Measurements from ENCODE around the gene LYAR. TPM values are rescaled to one million over a fixed set of nuclear protein-coding genes. Genes with fewer than 3 reads are reported as not detected.

LYAR gene
- total RNA-seq = 10 to 100 TPM; 47.4 to 49.8 TPM

GRCh38 chr4:4289941-4290850 is at the start of gene LYAR, which contains the start of gene ZBTB49:
Gene LYAR (minus strand): TSS chr4:4290154. CDS start chr4:4283742, 6,412 bp downstream.
Gene ZBTB49 (plus strand): TSS chr4:4290251. CDS start chr4:4299946, 9,695 bp downstream.
- POLR2A ChIA-PET = interaction anchor here (0.6 to 3.1 kb wide), 13 partner anchors 13 to 334 kb away, joined by 3 to 30 read pairs (median 3); partner anchors contain the start of gene TMEM128
- DNase-seq = peak; percentile 97
- no peaks in the 10 kb centered on the region for H3K9me3 Mint-ChIP-seq
- CTCF ChIA-PET = interaction anchor here (1.6 kb wide), 1 partner anchor 30 kb away, joined by 5 read pairs; no protein-coding TSS in a partner anchor
- H3K27me3 Mint-ChIP-seq = no peaks in the 10 kb centered on the region
- H3K27ac Mint-ChIP-seq = peak within 1 kb of the TSS; percentile 83
- H3K36me3 Mint-ChIP-seq (ENCODE audit: low read depth) = peaks cover 24% of the 10 kb centered on the region
- H3K4me1 Mint-ChIP-seq = peaks cover 42% of the 10 kb centered on the region
- H3K4me3 Mint-ChIP-seq = peak within 1 kb of the TSS; percentile 97

DNA sequence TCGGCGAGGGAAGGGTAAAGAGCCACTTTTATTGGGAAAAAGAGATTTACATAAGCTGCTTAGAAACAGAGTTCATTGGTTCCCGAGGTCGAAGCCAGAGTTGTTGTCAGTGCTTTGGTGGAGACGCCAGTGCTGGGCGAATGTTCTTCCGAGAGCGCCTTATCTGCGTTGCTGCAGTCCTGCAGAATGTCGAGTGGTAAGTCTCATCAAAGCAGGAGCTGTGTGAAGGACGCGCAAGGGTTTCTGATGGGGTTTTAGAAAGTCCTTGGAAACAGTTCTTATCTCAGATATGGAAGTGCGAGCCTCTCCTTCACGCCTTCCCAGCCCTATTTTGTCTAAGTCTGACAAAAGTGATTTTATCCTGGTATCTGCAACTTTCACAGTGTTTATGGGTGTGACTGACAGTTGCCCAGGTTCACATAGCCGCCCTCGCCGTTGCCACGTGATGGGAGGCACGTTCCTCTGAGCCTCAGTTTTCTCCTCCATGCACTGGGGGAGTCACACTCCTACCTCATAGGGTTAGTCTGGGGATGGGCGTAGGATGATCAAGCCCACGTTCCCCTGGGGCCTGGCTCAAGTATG is 49.6 kb upstream of the LYAR start:
- ChIA-PET POLR2A (no interaction called here), CTCF (interaction anchor here (0.8 to 1.1 kb wide), 2 partner anchors 12 to 79 kb away, joined by 3 read pairs; no protein-coding TSS in a partner anchor)
- no peak for DNase-seq
- Mint-ChIP-seq H3K4me3 (no peak overlapping the region), H3K9me3 (no peaks in the 10 kb centered on the region), H3K4me1 (peaks cover 2% of the 10 kb centered on the region), H3K27me3 (peaks cover 3% of the 10 kb centered on the region), H3K36me3 (ENCODE audit: low read depth) (no peaks in the 10 kb centered on the region), H3K27ac (no peak overlapping the region)

DNA sequence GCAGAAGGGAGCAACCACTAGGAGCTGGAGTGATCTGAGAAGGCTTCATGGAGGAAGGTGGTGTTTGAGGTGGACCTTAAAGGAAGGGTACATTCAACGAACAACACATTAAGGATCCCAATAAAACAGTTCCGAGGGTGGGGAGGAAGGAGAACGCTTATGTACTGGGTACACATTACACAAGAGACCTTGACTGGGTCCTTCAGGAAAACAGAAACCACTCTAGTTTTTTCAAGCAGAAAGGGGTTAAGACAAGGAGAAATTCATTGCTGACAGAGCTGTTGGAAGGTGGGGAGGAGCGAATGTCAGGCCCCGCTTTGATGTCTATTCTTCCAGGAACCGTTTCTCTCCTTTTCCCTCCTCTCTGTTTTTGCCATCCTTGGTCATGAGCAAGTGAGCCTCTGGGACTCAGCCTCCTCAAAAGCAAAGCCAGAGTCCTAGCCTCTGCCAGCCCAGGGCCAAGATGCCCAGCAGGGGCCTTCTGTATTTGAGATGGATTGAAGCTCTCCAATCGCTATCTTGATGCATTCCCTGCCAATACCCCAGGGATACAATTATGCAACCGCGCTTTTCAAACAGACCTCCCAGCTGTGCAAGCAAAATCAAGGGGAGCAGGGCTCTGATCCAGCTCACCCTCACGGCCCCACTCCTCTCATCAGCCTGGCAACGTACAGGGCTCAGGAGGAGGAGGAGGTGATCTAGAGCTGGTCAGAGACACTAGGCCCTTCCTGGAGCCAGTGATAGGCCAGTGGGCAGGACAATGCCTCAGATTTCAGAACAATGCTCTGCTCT is 48.5 kb upstream of the LYAR start:
- peaks cover 3% of the 10 kb centered on the region for H3K27me3 Mint-ChIP-seq
- no peaks in the 10 kb centered on the region for H3K9me3 Mint-ChIP-seq
- DNase-seq = no peak
- H3K27ac Mint-ChIP-seq = no peak overlapping the region
- no peak overlapping the region for H3K4me3 Mint-ChIP-seq
- peaks cover 2% of the 10 kb centered on the region for H3K4me1 Mint-ChIP-seq
- ChIA-PET CTCF (interaction anchor here (4.2 to 6.0 kb wide), 2 partner anchors 79 to 87 kb away, joined by 36 to 62 read pairs; no protein-coding TSS in a partner anchor), POLR2A (interaction anchor here (0.8 to 1.6 kb wide), 3 partner anchors 72 to 90 kb away, joined by 3 to 4 read pairs (median 3); no protein-coding TSS in a partner anchor)
- H3K36me3 Mint-ChIP-seq (ENCODE audit: low read depth) = no peaks in the 10 kb centered on the region

- Mint-ChIP-seq H3K4me1 (peaks cover 2% of the 10 kb centered on the region), H3K9me3 (no peaks in the 10 kb centered on the region), H3K27ac (no peak overlapping the region), H3K4me3 (no peak overlapping the region), H3K27me3 (peaks cover 3% of the 10 kb centered on the region), H3K36me3 (ENCODE audit: low read depth) (no peaks in the 10 kb centered on the region)
- POLR2A ChIA-PET = no interaction called here
- peak; percentile 85 for DNase-seq
- CTCF ChIA-PET = interaction anchor here (4.2 to 6.0 kb wide), 2 partner anchors 75 to 84 kb away, joined by 36 to 62 read pairs; no protein-coding TSS in a partner anchor
Measured at GRCh38 chr4:4334798-4335520, 45.0 kb upstream of the LYAR start.

GRCh38 chr4:4333265-4333706 is 43.3 kb upstream of the LYAR start:
- H3K9me3 Mint-ChIP-seq = no peaks in the 10 kb centered on the region

GRCh38 chr4:4332529-4332928 is 42.6 kb upstream of the LYAR start:
- Mint-ChIP-seq H3K9me3 (no peaks in the 10 kb centered on the region), H3K4me1 (peaks cover 2% of the 10 kb centered on the region), H3K27ac (no peak overlapping the region), H3K36me3 (ENCODE audit: low read depth) (no peaks in the 10 kb centered on the region), H3K4me3 (no peak overlapping the region), H3K27me3 (peaks cover 3% of the 10 kb centered on the region)
- POLR2A ChIA-PET = interaction anchor here (1.5 to 1.9 kb wide), 5 partner anchors 45 to 84 kb away, joined by 3 to 9 read pairs (median 5); partner anchors contain the start of gene TMEM128
- no peak for DNase-seq
- CTCF ChIA-PET = interaction anchor here (1.1 to 6.0 kb wide), 6 partner anchors 17 to 83 kb away, joined by 3 to 62 read pairs (median 7); no protein-coding TSS in a partner anchor

More at GRCh38 chr4:4333265-4333706, 43.3 kb upstream of the LYAR start:
- Mint-ChIP-seq H3K36me3 (ENCODE audit: low read depth) (no peaks in the 10 kb centered on the region), H3K4me3 (no peak overlapping the region), H3K4me1 (peaks cover 2% of the 10 kb centered on the region), H3K27me3 (peaks cover 3% of the 10 kb centered on the region), H3K27ac (no peak overlapping the region)
- DNase-seq = no peak
- ChIA-PET CTCF (interaction anchor here (0.8 to 6.0 kb wide), 6 partner anchors 49 to 113 kb away, joined by 3 to 62 read pairs (median 6); partner anchors contain the start of gene TMEM128), POLR2A (interaction anchor here (1.6 to 1.9 kb wide), 3 partner anchors 73 to 85 kb away, joined by 3 to 9 read pairs (median 6); partner anchors contain the start of gene TMEM128)

GRCh38 chr4:4330794-4331193 is 40.8 kb upstream of the LYAR start:
- ChIA-PET POLR2A (interaction anchor here (1.0 to 1.7 kb wide), 4 partner anchors 43 to 83 kb away, joined by 3 to 5 read pairs (median 3); partner anchors contain the start of gene TMEM128), CTCF (interaction anchor here (0.8 to 3.5 kb wide), 4 partner anchors 15 to 79 kb away, joined by 4 to 15 read pairs (median 8); no protein-coding TSS in a partner anchor)
- Mint-ChIP-seq H3K27ac (no peak overlapping the region), H3K4me1 (peaks cover 2% of the 10 kb centered on the region), H3K27me3 (no peaks in the 10 kb centered on the region), H3K4me3 (no peak overlapping the region), H3K36me3 (ENCODE audit: low read depth) (no peaks in the 10 kb centered on the region), H3K9me3 (no peaks in the 10 kb centered on the region)
- DNase-seq = no peak

GRCh38 chr4:4329496-4329895 is 39.5 kb upstream of the LYAR start:
- DNase-seq = no peak
- no peaks in the 10 kb centered on the region for H3K27me3 Mint-ChIP-seq
- H3K36me3 Mint-ChIP-seq (ENCODE audit: low read depth) = no peaks in the 10 kb centered on the region
- ChIA-PET POLR2A (no interaction called here), CTCF (no interaction called here)
- H3K27ac Mint-ChIP-seq = no peak overlapping the region
- no peaks in the 10 kb centered on the region for H3K9me3 Mint-ChIP-seq
- no peaks in the 10 kb centered on the region for H3K4me1 Mint-ChIP-seq
- no peak overlapping the region for H3K4me3 Mint-ChIP-seq

GRCh38 chr4:4328840-4329239 is 38.9 kb upstream of the LYAR start:
- CTCF ChIA-PET = no interaction called here

DNA sequence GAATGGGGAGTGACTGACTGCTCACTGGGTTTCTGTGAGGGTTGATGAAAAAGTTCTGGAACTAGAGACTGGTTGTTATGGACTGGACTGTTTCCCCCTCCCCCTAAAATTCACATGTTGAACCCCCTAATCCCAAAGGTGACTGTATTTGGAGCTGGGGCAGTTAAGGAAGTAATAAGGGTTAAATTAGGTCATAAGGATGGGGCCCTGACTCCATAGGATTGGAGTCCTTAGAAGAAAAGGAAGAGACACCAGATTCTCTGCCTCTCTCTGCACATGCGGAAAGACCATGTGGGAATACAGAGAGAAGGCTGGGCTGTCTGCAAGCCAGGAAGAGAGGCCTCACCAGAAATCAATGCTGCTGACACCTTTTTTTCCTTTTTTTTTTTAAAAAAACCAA is 38.3 kb upstream of the LYAR start:
- CTCF ChIA-PET = interaction anchor here (0.8 to 0.9 kb wide), 2 partner anchors 42 to 76 kb away, joined by 3 read pairs; no protein-coding TSS in a partner anchor
- no peaks in the 10 kb centered on the region for H3K9me3 Mint-ChIP-seq
- H3K36me3 Mint-ChIP-seq (ENCODE audit: low read depth) = no peaks in the 10 kb centered on the region
- H3K27ac Mint-ChIP-seq = no peak overlapping the region
- no peak overlapping the region for H3K4me3 Mint-ChIP-seq
- POLR2A ChIA-PET = no interaction called here
- no peak for DNase-seq
- no peaks in the 10 kb centered on the region for H3K27me3 Mint-ChIP-seq
- H3K4me1 Mint-ChIP-seq = no peaks in the 10 kb centered on the region

More at GRCh38 chr4:4328840-4329239, 38.9 kb upstream of the LYAR start:
- no peaks in the 10 kb centered on the region for H3K9me3 Mint-ChIP-seq
- H3K27ac Mint-ChIP-seq = no peak overlapping the region
- no peaks in the 10 kb centered on the region for H3K36me3 Mint-ChIP-seq (ENCODE audit: low read depth)
- no peaks in the 10 kb centered on the region for H3K27me3 Mint-ChIP-seq
- no peaks in the 10 kb centered on the region for H3K4me1 Mint-ChIP-seq
- DNase-seq = no peak
- POLR2A ChIA-PET = no interaction called here
- H3K4me3 Mint-ChIP-seq = no peak overlapping the region

DNA sequence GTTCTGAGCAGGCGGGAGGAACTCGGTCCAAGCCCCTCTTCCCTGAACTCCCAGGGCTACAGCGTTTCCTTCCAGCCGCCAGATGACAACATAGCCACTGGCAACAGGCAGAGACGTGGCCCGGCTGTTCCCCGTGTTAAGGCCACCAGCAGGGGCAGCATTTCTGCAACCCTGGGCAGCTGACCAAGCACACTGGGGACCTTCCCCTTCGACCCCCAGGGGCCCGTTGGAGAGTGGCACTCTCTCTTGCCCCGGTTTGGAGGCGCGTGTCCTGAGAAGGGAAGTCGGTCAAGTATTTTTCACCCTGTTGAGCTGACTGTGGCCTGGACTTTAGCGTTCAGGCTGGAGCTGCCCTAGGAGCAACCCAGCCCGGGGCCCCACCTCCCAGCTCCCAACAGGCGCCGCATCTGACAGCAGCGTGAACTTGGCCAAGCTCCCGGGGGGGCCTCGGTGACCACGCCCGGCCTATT is 37.7 kb upstream of the LYAR start:
- Mint-ChIP-seq H3K27ac (no peak overlapping the region), H3K4me3 (no peak overlapping the region), H3K9me3 (no peaks in the 10 kb centered on the region), H3K36me3 (ENCODE audit: low read depth) (peaks cover under 1% of the 10 kb centered on the region), H3K4me1 (no peaks in the 10 kb centered on the region), H3K27me3 (no peaks in the 10 kb centered on the region)
- ChIA-PET CTCF (interaction anchor here (0.8 to 1.1 kb wide), 3 partner anchors 12 to 76 kb away, joined by 3 read pairs; no protein-coding TSS in a partner anchor), POLR2A (no interaction called here)
- no peak for DNase-seq

Measured in activated CD4-positive, alpha-beta memory T cell treated with anti-CD3 and anti-CD28 coated beads, Interleukin-2, amount 10 ng/mL, durations not matched to agents 7 days and 5 days (primary cell).